H1 (cell line): ENCODE measurements around the gene TMED4. TPM values are rescaled to one million over a fixed set of nuclear protein-coding genes. Genes with fewer than 3 reads are reported as not detected.

Experiments used
- CTCF ChIA-PET: fragments of 300-600 bp; sonication (Branson Sonifier 250); formaldehyde crosslinking; loops from one replicate; lab custom pipeline; 2021; ENCODE audit not compliant: partially characterized antibody; lab: Charles Lee
- POLR2A ChIA-PET: fragments of 300-600 bp; sonication (Branson Sonifier 250); formaldehyde crosslinking; loops from one replicate; lab custom pipeline; 2021; ENCODE audit warnings: inconsistent platforms; ENCODE audit not compliant: partially characterized antibody; lab: Charles Lee
- DNase-seq, 2 experiments: peaks; one replicate each; pipeline versions ENCODE4 v3.0.0 to v3.0.0-alpha.2; 2010 to 2022; ENCODE audit warnings: low spot score in 2 of 2, low read depth in 1 of 2, mixed read lengths in 1 of 2
- FAIRE-seq: peaks from 2 replicates; lab custom pipeline; 2011; peaks lifted over from hg19 to GRCh38; lab: Jason Lieb, UNC
- H2AFZ ChIP-seq: 2 replicates; pipeline ENCODE4 v1.8.1; 2012; ENCODE audit warnings: low read length, inconsistent platforms
- H2AK5ac ChIP-seq: 2 replicates; pipeline ENCODE4 v1.6.1; 2013; ENCODE audit warnings: low read depth, low read length
- H2BK120ac ChIP-seq: replicated peaks from 2 replicates; pipeline ENCODE3; 2013; ENCODE audit warnings: low read depth, low read length, inconsistent platforms
- H2BK12ac ChIP-seq: 2 replicates; pipeline ENCODE4 v1.6.1; 2013; ENCODE audit warnings: low read depth, low read length
- H2BK15ac ChIP-seq: 2 replicates; pipeline ENCODE4 v1.6.1; 2013; ENCODE audit warnings: low read length
- H2BK20ac ChIP-seq: 2 replicates; pipeline ENCODE4 v1.6.1; 2013; ENCODE audit warnings: low read length
- H2BK5ac ChIP-seq: 2 replicates; pipeline ENCODE4 v1.6.1; 2013; ENCODE audit warnings: low read depth, low read length
- H3K14ac ChIP-seq: 2 replicates; pipeline ENCODE4 v1.6.1; 2013; ENCODE audit warnings: inconsistent platforms; ENCODE audit not compliant: insufficient read length
- H3K18ac ChIP-seq: 2 replicates; pipeline ENCODE4 v1.6.1; 2013; ENCODE audit warnings: low read length; ENCODE audit errors: extremely low read depth
- H3K23ac ChIP-seq: 2 replicates; pipeline ENCODE4 v1.6.1; 2013; ENCODE audit warnings: inconsistent platforms; ENCODE audit not compliant: insufficient read length
- H3K23me2 ChIP-seq: 2 replicates; pipeline ENCODE4 v1.6.1; 2013; ENCODE audit warnings: low read depth, low read length
- H3K27ac ChIP-seq: 2 replicates; pipeline ENCODE4 v1.6.1; 2011; ENCODE audit warnings: low read depth, low read length, inconsistent platforms
- H3K27me3 ChIP-seq, 4 experiments: replicated peaks in 1 of 4; 1 replicate in 1 of 4; 2 replicates in 3 of 4; pipeline versions ENCODE4 v1.6.1 to v1.8.1; 2011 to 2013; ENCODE audit warnings: low read length in 3 of 4, mild to moderate bottlenecking in 3 of 4, inconsistent platforms in 2 of 4, mixed read lengths in 2 of 4, moderate library complexity in 1 of 4; ENCODE audit not compliant: control insufficient read depth in 3 of 4, insufficient read depth in 3 of 4; ENCODE audit errors: extremely low read depth in 1 of 4
- H3K36me3 ChIP-seq, 4 experiments: 2 replicates each; pipeline versions ENCODE4 v1.6.1 to v1.8.1; 2011 to 2013; ENCODE audit warnings: mild to moderate bottlenecking in 4 of 4, low read length in 3 of 4, moderate library complexity in 2 of 4, control low read depth in 1 of 4, inconsistent platforms in 1 of 4; ENCODE audit not compliant: insufficient read depth in 4 of 4, control insufficient read depth in 2 of 4
- H3K4ac ChIP-seq: replicated peaks from 2 replicates; pipeline ENCODE3; 2013; ENCODE audit warnings: low read length, low read depth, mixed read lengths, inconsistent platforms; ENCODE audit not compliant: insufficient read length
- H3K4me1 ChIP-seq, 4 experiments: replicated peaks in 1 of 4; 1 replicate in 1 of 4; 2 replicates in 3 of 4; pipeline versions ENCODE4 v1.6.1 to v1.8.1; 2011 to 2013; ENCODE audit warnings: low read length in 3 of 4, inconsistent platforms in 2 of 4, mixed read lengths in 1 of 4; ENCODE audit not compliant: insufficient read depth in 4 of 4, control insufficient read depth in 3 of 4
- H3K4me2 ChIP-seq, 2 experiments: 2 replicates each; pipeline versions ENCODE4 v1.6.1 to v1.8.1; 2011 to 2013; ENCODE audit warnings: low read depth in 2 of 2, low read length in 2 of 2, control low read depth in 1 of 2, inconsistent platforms in 1 of 2, mild to moderate bottlenecking in 1 of 2; ENCODE audit not compliant: insufficient read depth in 1 of 2
- H3K4me3 ChIP-seq, 4 experiments: fragments of 200-600, 300-600 bp in 1 of 4; sonication (generic), shearing (Covaris generic), sonication (Bioruptor Twin) in 1 of 4; 2 replicates each; pipeline versions ENCODE4 v1.5.1 to v1.8.1; 2011 to 2016; ENCODE audit warnings: low read length in 4 of 4, low read depth in 3 of 4, control low read depth in 2 of 4, inconsistent platforms in 2 of 4, mild to moderate bottlenecking in 2 of 4, mixed read lengths in 1 of 4, moderate library complexity in 1 of 4; ENCODE audit not compliant: insufficient read depth in 2 of 4; ENCODE audit errors: extremely low read depth in 1 of 4
- H3K56ac ChIP-seq: replicated peaks from 2 replicates; pipeline ENCODE3; 2013; ENCODE audit warnings: low read depth, mild to moderate bottlenecking, mixed read lengths, low read length, inconsistent platforms; ENCODE audit not compliant: insufficient read length
- H3K79me1 ChIP-seq: 2 replicates; pipeline ENCODE4 v1.6.1; 2013; ENCODE audit warnings: low read depth, low read length, control low read depth
- H3K79me2 ChIP-seq, 2 experiments: 2 replicates each; pipeline versions ENCODE4 v1.6.1 to v1.8.1; 2012 to 2013; ENCODE audit warnings: low read length in 2 of 2, mild to moderate bottlenecking in 2 of 2, inconsistent platforms in 1 of 2; ENCODE audit not compliant: insufficient read depth in 2 of 2, control insufficient read depth in 1 of 2
- H3K9ac ChIP-seq, 4 experiments: replicated peaks in 1 of 4; 1 replicate in 1 of 4; 2 replicates in 3 of 4; pipeline versions ENCODE4 v1.6.1 to v1.8.1; 2011 to 2013; ENCODE audit warnings: low read depth in 3 of 4, low read length in 3 of 4, control low read depth in 2 of 4, mild to moderate bottlenecking in 2 of 4, moderate library complexity in 2 of 4, inconsistent platforms in 1 of 4; ENCODE audit errors: extremely low read depth in 1 of 4
- H3K9me3 ChIP-seq, 2 experiments: 2 replicates each; pipeline versions ENCODE4 v1.6.1 to v1.8.1; 2012 to 2013; ENCODE audit warnings: mild to moderate bottlenecking in 2 of 2, moderate library complexity in 2 of 2, control low read depth in 1 of 2, inconsistent platforms in 1 of 2, low read depth in 1 of 2, low read length in 1 of 2, mixed read lengths in 1 of 2; ENCODE audit not compliant: insufficient read depth in 2 of 2
- H4K20me1 ChIP-seq, 2 experiments: replicated peaks in 1 of 2; 2 replicates each; pipeline versions ENCODE3 to v1.8.1; 2011 to 2013; ENCODE audit warnings: inconsistent platforms in 2 of 2, low read length in 2 of 2, mild to moderate bottlenecking in 1 of 2; ENCODE audit not compliant: insufficient read depth in 2 of 2, control insufficient read depth in 1 of 2
- H4K5ac ChIP-seq: 2 replicates; pipeline ENCODE4 v1.6.1; 2013; ENCODE audit warnings: low read length, low read depth, mixed read lengths, inconsistent platforms; ENCODE audit not compliant: insufficient read length
- H4K8ac ChIP-seq: 2 replicates; pipeline ENCODE4 v1.8.0; 2013; ENCODE audit warnings: mild to moderate bottlenecking, moderate library complexity, low read length, inconsistent platforms; ENCODE audit not compliant: insufficient read depth; ENCODE audit errors: extremely low read depth
- H4K91ac ChIP-seq: replicated peaks from 2 replicates; pipeline ENCODE3; 2013; ENCODE audit warnings: low read length, mixed read lengths, inconsistent platforms; ENCODE audit not compliant: insufficient read length
- TEAD4 ChIP-seq: IDR thresholded peaks from 2 replicates; pipeline ENCODE4 v1.6.1; 2012; ENCODE audit warnings: low read depth, low read length, inconsistent platforms, mixed read lengths
- WGBS, 2 experiments: shearing (Covaris generic) in 1 of 2; methylation state at CpG; one replicate each; pipeline versions ENCODE4 v1.1.6 to v1.1.7; 2013 to 2015; ENCODE audit warnings: low lambda C conversion rate in 2 of 2, mixed read lengths in 2 of 2, inconsistent platforms in 1 of 2, low coverage in 1 of 2, missing lambda C conversion rate in 1 of 2; ENCODE audit not compliant: insufficient replicate concordance in 2 of 2, insufficient coverage in 1 of 2, insufficient read length in 1 of 2; ENCODE audit errors: extremely low coverage in 1 of 2, missing lambda C conversion rate in 1 of 2; 5-methylcytosine and 5-hydroxymethylcytosine counted together
- polyA plus RNA-seq, 7 experiments: library from polyadenylated mRNA; depleted of rRNA in 3 of 7; stranded (reverse) in 5 of 7; unstranded in 2 of 7; fragments of >200 nt in 5 of 7; fragments of 200-250 nt in 2 of 7; gene quantifications; 1 replicate in 5 of 7; 2 replicates in 1 of 7; 4 replicates in 1 of 7; pipeline versions ENCODE4 v1.2.1 to v1.2.3, GENCODE V29; 2011 to 2013; ENCODE audit warnings: missing spikeins in 2 of 7, mixed read lengths in 2 of 7
- total RNA-seq: library from RNA; stranded (reverse); fragmentation: NEBNext Ultra II Directional; extraction: Animal tissue kit (Norgen Biotek cat#: 25700); gene quantifications from 2 replicates; pipeline ENCODE4 v1.2.1, GENCODE V29; 2021

Gene TMED4
- total and polyA plus RNA-seq, 2 of the 8 experiments (the other 6 are each of a cell fraction or from before 2014, with no cell fraction given): 44.9 to 76.7 TPM

GRCh38 chr7:44568771-44569560 is 13.1 kb downstream of the TMED4 start:
- CTCF ChIA-PET: interaction anchor here (1.1 to 10.2 kb wide), 4 partner anchors 12 to 89 kb away, joined by 3 to 98 read pairs (median 3); partner anchors contain the start of gene NPC1L1
- Histone ChIP-seq H4K91ac (no peak overlapping the region), H3K23me2 (peaks cover 8% of the 10 kb centered on the region; the same call in 1 of the 2 replicates), H2BK120ac (no peak overlapping the region)
- TF ChIP-seq TEAD4: no peak
- TF ChIP-seq, all 59 proteins: peak for 0
- Histone ChIP-seq H2BK15ac (no peak overlapping the region), H3K18ac (no peak overlapping the region), H3K27ac (no peak overlapping the region), H2BK20ac (no peak overlapping the region), H3K9me3 (no peaks in the 10 kb centered on the region), H2AK5ac (no peak overlapping the region), H2AFZ (no peak overlapping the region), H3K56ac (no peak overlapping the region), H3K79me2 (peaks cover 0 to 15% of the 10 kb centered on the region in 2 experiments; a peak in 2 of 4 replicates), H2BK5ac (no peak overlapping the region), H3K23ac (no peak overlapping the region), H2BK12ac (no peak overlapping the region), H3K4ac (no peak overlapping the region), H4K5ac (no peak overlapping the region), H3K27me3 (no peaks in the 10 kb centered on the region), H3K14ac (no peak overlapping the region), H3K36me3 (peaks cover 52 to 72% (median 69%) of the 10 kb centered on the region in 4 experiments), H3K4me3 (no peak overlapping the region), H3K4me1 (peaks cover 0 to 4% (median 3%) of the 10 kb centered on the region in 4 experiments; a peak in 5 of 7 replicates), H3K79me1 (peaks cover 4% of the 10 kb centered on the region), H3K9ac (no peak overlapping the region), H4K20me1 (peaks cover 2 to 27% of the 10 kb centered on the region in 2 experiments), H3K4me2 (no peak overlapping the region), H4K8ac (no peak overlapping the region)
- POLR2A ChIA-PET: interaction anchor here (0.6 to 8.6 kb wide), 12 partner anchors 7 to 315 kb away, joined by 3 to 89 read pairs (median 3); partner anchors contain the start of genes NUDCD3 and TMED4
- no peak for DNase-seq
- no peak for FAIRE-seq
- WGBS, 2 experiments: 94% methylated on average over 17 of the region's 17 CpGs; no CpG with 5 or more reads in 1 of the 2 experiments
